ENCODE data around the gene ATAD2B.

DNA sequence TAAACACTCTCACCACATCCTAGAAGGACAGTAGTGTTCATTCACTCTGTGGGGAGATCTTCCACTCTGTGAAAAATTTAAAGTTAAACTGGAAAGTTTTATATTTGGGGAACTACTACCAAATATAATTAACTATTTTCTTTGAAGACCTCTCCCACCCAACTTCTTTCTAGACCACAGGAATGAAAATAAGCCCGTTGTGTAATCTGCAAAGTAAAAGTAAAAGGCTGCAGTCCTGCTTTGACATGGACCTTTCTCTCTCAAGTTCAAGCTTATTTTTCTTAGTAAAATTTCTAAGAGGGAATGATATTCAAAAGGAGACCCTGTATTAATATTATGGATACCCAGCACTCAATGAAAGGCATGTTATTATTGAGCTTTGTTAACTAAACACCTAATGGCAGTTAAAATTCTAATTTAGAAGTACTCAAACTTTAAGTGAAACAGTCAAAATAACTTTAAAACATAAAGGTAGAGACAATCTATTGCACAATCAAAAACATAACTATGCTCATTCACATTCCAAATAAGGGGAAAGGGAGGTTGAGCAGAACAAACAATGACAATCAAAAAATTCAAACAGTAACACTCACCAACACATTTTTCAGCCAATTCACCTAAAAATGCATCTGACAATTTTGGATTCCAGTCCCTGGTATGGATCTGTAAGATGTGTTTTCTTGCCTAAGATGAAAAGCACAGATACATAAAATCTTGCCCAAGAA lies 98.5 kb downstream of the ATAD2B start:
- no peak for TF ChIP-seq ZFP30 (CRISPR knock-in tag; IDR thresholded peaks at IDR 0.05)
- TF ChIP-seq PATZ1 (CRISPR knock-in tag; IDR thresholded peaks at IDR 0.05; ENCODE audit: borderline replicate concordance): no peak
- TF ChIP-seq BACH2 (CRISPR knock-in tag; IDR thresholded peaks at IDR 0.05; ENCODE audit: borderline replicate concordance): no peak
- TF ChIP-seq, protein P1, sequence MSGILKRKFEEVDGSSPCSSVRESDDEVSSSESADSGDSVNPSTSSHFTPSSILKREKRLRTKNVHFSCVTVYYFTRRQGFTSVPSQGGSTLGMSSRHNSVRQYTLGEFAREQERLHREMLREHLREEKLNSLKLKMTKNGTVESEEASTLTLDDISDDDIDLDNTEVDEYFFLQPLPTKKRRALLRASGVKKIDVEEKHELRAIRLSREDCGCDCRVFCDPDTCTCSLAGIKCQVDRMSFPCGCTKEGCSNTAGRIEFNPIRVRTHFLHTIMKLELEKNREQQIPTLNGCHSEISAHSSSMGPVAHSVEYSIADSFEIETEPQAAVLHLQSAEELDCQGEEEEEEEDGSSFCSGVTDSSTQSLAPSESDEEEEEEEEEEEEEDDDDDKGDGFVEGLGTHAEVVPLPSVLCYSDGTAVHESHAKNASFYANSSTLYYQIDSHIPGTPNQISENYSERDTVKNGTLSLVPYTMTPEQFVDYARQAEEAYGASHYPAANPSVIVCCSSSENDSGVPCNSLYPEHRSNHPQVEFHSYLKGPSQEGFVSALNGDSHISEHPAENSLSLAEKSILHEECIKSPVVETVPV (CRISPR knock-in tag; IDR thresholded peaks at IDR 0.05): no peak
- TF ChIP-seq SNAI2 (CRISPR knock-in tag; IDR thresholded peaks at IDR 0.05): no peak
